Stimulated activated naive CD4-positive, alpha-beta T cell (primary cell): ENCODE measurements around the gene HPCAL1.

Experiments
- DNase-seq, 6 experiments: peaks; one replicate each; lab custom pipeline; 2025; lab: John Stamatoyannopoulos, UW

Gene HPCAL1

DNA sequence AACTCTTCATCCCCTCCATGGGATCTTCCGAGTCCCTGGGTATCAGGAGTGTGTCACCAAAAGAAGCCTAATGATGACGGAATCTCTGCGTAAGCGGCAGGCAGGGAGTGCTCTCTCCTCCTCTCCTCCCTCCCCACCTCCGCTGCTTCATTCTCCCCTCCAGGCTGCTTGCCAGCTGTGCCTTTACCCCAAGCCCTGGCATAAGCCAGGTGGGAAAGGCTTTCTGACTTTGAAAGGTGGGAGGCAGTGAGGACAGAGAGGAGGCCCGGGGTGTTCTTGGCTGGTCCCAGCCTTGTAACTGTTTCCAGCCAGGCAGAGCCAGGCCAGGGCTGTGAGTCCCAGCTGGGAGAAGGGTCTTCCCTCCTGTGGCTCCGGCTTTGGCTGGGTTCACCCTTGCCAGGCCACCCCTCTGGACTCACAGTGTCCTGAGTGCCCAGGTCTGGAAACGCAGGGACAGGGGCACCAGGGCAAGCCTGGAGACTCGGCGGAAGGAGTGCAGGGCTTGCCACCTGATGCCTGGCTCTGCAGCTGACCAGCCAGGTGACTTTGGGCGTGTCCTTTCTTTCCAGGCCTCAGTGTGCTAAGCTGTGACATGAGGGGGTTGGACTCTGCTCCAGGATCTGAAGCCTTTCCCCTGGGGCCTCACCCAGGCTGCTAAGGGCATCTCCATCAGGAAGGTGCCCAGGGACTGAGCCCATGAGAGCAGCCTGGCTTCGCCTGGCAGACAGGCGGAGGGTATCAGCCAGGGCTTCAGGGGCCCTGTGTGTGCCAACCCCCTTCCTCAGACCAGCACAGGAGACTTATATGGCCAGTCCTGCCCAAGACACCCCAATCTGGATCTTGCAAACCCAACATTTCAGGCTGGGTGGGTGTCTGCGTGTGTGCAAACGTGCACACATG lies 32.7 kb upstream of the HPCAL1 start:
- no peak for DNase-seq

DNA sequence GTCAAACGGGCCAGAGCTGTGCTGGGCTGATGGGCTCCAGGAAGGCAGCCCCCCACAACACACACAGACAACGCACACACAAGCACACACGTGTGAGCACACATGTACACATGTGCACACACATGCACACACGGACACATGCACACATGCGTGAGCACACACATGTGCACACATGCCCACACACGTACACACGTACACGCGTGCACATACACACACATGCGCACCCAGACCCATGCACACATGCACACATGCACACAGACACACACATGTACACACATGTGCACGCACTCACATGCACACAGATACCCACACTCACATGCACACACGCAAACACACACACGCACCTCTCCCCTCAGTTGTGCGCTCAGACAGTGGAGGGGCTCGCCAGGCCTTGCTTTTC lies 31.2 kb upstream of the HPCAL1 start:
- no peak for DNase-seq

DNA sequence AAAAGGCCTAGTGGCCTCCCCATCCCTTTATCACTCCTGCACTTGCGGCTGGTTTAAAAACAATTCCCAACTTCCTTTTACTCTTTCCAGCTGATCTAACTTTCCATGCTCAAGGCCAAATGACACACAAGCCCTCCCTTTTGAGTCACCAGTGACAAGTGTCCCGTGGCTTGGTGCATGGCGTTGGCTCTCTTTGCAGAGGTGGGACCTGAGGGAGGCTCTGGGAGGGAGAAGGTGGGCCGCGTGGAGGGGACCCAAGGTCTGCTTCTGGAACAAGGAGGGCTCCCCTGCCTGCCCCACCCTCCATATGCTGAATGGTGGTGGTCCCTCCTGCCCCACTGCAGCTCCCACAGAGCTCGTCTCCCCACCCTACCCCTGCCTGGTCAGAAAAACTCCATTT lies 30.8 kb upstream of the HPCAL1 start:
- no peak for DNase-seq

DNA sequence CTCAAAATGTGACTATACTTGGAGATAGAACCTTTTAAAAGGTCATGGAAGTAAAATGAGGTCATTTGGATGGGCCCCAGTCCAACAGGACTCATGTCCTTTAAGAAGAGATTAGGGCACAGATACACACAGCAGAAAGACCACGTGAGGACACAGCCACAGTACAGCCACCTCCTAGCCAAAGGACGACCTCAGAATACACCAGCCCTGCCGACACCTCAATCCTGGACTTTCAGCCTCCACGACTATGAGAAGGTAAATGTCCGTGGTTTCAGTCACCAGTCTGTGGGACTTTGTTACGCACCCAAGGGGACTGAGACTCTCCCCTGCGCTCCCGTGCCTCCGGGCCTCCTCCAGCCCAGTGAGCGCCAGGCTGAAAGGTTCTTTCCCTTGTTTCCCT lies 30.2 kb upstream of the HPCAL1 start:
- DNase-seq: no peak

DNA sequence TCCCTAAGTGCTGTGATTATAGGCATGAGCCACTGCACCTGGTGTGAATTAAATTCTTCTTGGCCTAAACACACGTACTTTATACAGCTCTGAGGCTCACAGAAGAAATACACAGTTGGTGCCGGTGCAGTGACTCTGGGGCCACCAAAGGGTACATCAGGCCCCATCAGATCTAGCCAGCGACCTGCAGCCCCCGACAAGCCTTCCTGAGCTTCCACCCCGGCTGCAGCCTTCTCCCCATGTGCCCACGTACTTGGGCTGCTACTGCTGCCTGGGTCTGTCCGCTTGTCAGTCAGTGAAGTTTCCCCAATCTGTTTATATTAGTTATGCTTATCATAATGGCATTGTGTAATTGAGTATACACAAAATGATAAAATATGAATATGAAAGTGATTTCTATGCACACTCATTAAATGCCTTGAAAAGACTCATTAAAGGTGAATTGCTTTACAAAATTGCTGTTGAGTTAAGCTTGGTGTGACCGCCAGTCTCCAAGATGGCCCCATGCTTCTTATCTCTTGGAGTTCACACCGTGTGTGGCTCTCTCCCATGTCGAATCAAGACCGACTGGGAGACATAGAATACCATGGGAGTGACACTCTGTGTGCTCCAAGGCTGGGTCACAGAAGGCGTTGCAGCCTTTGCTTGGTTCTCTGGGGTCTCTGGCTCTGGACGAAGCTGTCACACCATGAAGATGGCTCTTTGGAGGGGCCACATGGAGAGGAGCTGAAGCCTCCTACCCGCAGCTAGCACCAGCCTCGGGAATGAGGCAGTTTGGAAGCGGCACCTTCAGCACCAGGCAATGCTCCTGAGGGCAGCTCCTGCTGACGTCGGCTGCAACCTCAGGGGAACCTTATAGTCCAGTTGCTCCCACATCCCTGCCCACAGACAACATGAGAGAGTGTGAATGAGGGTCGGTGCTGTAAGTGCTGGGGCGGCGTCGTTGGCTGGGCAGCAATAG lies 29.2 kb upstream of the HPCAL1 start:
- DNase-seq: no peak

DNA sequence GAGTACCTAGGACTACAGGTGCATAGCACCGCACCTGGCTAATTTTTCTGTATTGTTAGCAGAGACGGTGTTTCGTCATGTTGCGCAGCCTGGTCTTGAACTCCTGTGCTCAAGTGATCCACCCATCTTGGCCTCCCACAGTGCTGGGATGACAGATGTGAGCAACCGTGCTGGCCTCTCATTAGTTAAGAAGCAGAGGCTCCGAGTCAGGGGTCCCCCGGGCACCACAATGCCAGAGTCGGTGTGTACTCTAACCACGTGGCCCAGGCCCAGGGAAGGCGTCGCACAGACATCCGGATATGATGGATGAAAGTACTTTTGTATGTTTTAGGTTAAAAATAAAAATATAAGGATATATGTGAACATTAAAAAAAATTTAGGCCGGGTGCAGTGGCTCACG lies 28.3 kb upstream of the HPCAL1 start:
- DNase-seq: no peak

DNA sequence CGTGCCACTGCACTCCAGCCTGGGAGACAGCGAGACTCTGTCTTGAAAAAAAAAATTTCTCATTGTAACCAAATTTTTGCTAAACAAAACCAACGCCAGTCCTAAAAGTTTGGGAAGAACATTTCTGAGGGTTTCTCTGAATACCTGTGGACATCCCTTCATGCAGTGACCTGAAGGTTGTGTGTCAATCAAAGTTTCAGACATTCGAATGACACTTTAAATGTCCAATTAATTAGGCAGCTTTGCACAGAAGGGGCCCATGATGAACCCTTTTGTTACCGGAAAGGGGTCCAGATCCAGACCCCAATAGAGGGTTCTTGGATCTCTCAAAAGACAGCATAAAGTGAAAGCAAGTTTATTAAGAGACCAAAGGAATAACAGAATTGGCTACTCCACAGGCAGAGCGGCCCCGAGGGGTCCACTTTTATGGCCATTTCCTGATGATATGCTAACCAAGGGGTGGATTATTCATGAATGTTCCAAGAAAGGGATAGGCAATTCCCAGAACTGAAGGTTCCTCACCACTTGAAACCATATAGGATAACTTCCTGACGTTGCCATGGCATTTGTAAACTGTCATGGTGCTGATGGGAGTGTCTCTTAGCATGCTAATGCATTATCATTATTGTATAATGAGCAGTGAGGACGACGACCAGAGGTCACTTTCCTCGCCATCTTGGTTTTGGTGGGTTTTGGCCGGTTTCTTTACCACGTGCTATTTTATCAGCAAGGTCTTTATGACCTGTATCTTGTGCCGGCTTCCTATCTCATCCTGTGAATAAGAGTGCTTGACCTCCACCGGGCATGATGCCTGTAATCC lies 27.5 kb upstream of the HPCAL1 start:
- no peak for DNase-seq

DNA sequence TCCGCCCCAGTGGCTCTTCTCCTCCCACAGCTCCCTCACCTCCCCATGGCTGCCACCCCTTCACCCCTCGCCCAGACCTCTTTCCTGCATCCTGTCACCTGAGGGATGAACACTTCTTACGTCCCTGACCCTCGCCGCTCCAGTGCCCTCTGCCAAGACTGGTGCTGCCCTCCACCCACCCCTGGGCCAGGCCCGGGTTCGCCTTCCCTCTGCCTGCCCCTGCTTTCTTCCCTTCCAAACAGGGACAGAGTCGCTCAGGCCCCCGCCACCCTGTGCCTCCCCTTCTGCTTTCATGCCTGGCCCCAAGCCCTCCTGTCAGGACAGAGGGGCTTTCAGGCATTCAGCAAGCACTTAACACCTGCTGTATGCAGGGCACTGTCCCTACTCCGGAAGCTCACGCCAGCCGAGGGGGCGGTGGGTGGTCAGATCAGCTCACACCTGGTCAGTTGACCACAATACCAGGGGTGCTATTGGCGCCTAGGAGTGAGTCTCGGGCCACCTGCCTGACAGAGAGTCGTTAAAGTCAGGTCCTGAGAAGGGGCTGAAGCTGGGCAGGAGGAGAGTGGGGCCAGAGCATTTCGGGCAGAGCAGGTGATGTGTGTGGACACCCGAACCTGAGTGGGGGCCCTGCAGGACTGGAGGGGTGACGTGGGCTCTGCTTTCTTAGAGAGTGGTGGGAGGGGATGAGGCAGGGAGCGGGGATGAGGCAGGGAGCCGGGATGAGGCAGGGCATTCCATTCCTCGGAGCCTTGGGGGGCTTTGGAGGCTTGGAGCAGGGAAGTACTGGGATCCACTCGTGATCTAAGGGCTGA lies 26.0 kb upstream of the HPCAL1 start:
- no peak for DNase-seq

DNA sequence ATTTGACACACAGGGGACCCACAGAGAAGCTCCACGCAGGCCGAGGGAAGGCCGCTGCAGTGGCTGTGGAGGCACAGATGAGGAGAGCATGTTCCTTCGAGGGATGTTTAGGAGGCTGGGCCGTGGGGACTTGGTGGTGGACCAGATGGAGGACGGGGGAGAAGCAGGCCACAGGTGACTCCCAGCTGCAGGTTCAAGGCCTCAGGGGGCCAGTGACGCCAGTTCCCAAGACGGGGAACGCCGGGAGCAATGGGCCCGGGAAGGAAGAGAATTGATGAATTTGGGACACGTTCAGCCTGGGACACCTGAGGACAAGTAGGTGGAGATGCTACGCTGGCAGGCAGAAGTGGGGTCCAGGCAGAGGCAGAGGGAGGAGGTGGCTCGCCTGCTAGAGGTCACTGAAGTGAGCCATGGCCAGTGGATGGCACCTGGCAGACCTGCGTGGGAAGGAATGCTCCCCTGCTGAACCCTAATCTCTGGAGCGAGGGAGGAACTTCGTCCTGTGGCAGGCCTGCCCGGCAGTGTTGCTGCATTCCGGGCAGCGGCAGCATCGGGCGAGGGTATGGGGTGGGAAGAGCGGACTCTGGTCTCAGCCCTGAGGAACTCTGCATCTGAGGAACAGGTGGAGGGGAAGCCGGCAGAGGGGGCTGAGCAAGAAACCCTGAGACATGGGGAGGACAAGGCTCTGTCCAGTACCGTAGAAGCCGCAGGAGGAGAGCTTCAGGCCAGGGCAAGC lies 25.2 kb upstream of the HPCAL1 start:
- DNase-seq: no peak

DNA sequence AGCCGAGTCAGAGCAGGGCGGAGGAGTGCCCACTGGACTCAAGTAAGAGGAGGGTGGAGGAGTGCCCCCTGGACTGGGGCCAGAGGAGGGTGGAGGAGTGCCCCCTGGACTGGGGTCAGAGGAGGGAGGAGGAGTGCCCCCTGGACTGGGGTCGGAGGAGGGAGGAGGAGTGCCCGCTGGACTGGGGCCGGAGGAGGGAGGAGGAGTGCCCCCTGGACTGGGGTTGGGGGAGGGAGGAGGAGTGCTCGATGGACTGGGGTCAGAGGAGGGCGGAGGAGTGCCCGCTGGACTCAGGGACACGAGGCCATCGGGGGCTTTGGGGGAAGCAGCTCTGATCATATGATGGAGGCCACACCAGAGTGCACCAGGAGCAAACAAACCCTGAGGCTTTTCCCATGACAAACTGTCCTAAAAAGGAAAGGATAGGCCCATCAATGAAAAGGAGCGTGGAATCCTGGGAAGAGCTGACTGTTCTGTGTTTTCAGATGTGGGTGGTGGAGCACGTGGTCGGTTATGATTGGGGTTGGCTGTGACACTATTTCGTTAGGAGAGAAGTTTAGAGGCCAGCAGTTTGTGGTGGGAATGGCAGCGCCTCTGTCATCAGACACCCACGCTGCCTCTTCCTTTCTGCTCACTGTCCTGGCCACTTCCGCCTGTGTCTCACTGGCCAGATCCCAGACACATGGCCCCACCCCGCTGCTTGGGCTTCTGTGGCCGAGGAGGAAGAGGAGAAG lies 24.5 kb upstream of the HPCAL1 start:
- no peak for DNase-seq

DNA sequence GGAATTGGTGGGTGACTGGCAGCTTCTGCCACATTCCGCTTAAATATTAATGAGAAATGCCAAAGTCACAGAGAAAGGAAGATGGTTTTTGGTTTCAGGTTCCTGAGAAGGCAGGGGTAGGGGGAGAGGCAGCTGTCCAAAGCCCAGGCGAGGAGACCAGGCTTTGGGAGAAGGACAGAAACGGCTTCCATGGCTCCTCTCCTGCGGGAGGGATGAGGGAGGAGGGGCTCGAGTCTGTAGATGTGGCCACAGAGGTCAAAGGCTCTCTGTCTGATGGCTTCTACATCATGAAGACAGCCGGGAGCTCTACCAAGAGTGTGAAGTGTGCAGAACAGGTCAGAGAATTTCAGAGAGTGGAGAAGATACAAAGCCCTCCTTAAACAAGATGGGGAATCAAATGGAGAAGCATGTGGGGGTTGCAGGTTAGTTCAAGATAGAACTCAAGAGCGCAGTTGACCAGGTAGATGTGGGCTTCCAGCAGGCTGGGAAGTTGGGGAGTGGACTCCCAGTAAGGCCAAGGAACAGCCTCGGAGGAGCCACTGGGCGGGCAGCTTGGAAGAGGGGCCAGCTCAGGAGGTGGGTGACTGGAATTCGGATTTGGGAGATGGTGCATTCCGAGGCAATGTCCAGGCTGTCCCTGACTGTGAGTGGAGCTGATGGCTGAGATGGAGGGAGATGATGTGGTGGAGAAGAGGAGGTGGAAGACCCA lies 23.8 kb upstream of the HPCAL1 start:
- DNase-seq: no peak

DNA sequence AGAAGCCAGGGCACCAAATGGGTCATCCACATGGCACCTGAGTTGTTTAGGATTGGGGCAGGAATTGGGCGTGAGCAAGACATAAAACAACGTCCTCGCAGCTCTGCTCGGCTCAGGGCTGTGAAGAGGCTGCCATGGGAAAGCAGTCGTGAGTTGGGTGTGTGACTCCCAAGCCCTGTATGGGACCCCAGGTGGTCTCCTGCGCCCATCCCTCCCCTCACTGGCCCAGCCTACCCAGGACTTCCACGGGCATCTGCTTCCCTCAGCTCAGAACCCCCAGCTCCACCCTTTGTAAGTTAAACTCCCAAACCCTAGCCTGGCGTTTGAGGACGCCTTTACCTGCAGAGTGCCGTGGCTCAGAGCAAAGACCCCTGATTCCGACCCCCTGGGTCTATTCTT lies 23.2 kb upstream of the HPCAL1 start:
- DNase-seq: no peak

DNA sequence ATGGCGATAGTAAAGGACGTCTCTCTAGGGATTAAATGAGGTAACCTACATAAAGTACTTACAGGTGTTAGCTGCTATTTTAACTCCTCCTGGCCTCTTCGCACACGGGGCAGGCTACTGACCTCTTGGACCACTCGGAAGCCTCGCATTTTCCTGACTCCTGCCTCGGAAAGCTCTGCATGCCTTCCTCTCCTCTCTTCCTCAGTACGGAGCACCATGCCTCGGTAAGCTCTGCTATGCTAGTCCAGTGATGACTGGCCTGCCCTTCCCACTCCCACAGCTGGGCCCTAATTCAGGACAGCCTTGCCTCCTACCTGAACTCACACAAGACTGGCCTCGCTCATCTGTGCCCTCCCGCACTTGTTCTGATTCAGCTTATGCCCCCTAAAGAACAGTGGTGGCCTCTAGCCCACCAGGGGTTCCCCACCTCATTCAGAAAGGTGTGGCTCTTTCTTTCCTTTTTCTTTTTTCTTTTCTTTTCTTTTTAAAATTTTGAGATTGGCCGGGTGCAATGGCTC lies 22.7 kb upstream of the HPCAL1 start:
- no peak for DNase-seq

DNA sequence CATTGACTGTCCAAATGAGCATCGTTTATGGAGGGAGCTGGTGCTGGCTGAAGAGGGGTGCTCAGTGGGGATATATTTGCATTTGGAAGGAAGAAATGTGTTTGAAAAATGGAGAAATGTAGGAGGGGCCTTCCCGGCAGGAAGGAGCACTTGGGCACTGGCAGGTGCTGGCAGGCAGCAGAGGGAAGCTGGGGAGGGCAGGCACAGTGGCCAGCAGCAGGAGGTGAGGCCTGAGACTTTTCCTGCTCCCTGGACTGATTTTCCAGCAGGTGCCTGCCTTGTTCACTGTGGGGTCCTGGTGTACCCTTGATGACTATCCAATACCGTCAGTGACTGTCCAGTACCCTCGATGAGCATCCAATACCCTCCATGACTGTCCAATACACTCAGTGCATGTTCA lies 20.8 kb upstream of the HPCAL1 start:
- no peak for DNase-seq

DNA sequence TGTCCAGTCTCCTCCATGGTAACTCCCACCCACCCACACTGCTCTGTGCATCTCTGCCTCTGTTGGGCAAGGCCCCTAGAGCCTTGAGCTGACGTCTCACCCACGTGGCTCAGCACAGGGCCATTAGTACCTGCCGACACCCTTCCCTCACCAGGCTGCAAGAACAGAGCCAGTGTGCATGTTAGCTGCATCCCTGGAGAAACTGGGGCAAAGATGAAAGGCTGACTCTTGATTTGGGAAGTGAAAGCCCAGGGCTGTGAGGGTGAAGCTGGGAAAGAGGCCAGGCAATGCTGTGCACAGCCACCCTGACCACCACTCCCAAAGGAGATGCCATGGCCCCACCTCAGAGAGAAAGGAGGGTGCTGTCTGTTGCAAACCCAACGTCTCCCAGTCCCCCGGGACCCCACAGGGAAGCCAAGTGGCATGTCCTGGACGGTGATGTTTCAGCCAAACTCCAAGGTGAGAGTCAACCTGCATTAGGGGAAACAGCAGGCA lies 20.0 kb upstream of the HPCAL1 start:
- DNase-seq: no peak

DNA sequence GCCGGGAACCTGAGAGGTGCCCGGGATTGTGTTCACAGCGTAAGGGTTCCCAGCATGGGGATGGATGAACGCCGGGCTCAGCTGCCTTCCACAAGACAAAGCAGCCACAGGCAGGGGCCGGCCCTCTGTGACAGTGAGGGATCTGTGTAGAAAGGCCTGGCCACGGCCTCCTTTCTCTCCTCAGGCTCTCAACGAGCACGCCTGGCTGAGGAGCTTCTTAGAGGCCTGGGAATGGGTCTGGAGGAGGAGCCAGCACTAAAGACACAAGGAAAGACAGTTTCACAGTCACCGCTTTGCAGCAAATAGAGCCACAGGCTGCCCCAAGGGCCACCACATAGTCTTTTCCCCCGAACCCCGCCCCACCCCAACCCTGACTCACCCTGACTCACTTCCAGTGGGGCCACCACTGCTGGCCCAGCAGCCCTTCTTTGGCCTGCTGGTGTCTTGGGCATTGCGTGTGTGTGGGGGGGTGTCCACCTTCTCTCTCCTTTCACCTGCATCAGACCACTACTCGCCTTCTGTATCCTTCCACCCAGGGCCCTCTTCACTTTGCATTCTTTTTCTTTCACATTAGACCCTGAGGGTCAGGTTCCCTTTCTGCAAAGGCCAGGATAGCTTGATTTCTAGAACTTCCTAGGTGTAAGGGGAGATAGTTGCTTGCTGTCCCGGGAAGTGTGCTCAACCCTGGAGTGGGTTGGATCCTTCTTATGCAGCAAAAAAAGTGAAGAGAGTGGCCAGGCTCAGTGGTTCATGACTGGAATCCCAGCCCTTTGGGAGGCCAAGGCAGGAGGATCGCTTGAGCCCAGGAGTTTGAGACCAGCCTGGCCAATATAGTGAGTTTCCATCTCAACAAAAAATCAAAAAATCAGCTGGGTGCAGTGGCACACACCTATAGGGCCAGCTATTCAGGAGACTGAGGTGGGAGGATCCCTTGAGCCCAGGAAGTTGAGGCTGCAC lies 19.3 kb upstream of the HPCAL1 start:
- no peak for DNase-seq

DNA sequence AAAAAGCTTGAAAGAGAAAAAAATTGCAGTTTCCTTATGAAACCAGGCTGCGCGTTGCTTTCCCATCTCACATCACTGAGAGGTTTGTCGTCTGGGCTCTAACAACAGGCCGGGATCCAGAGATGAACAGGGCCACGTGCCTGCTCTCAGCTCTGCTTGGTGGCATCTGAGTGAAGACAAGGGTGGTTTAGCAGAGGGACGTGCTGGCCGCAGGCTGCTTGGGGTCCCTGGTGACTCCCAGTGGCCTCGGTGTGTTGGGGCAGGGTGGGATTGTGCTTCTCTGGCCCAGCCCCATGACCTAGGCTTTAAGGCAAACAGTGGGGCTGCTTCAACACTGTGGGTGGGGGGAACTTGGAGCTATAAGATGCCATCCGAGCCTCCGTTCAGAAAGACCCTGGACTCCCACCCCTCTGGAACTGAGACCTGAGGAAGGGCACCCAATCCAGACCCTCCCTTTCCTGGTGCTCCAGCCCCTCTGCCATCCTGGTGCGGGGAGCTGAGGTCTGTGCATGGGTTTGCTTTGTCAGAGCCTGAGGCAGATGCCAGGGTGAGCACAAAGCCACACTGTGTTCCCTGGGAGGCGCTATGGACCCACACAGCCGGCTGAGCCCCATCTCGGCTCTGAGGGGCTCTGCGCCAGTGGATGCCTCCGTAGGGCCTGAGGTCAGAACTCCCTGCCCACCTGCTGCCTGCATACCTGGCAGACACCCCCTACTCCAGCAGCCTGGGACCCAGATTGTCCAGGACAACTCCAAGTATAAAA lies 18.4 kb upstream of the HPCAL1 start:
- DNase-seq: no peak
